HepG2 (cell line): Measurements from ENCODE around the gene ATP4A.

ENCODE experiments used
- ELF4 ChIP-seq: sonication (generic); formaldehyde crosslinking; IDR thresholded peaks from 2 replicates; pipeline ENCODE4 v1.5.0; 2020; ENCODE audit warnings: missing genetic modification reagents, mild to moderate bottlenecking, moderate library complexity, borderline replicate concordance
- POLR2A ChIP-seq, 2 experiments: IDR thresholded peaks; 2 replicates each; pipeline ENCODE4 v1.6.1; 2011; ENCODE audit warnings: low read depth in 2 of 2, low read length in 2 of 2, mild to moderate bottlenecking in 1 of 2, moderate library complexity in 1 of 2; ENCODE audit not compliant: insufficient read depth in 1 of 2
- SALL2 ChIP-seq: sonication (generic); formaldehyde crosslinking; IDR thresholded peaks from 2 replicates; pipeline ENCODE4 v1.8.1; 2023; ENCODE audit warnings: mild to moderate bottlenecking, missing genetic modification reagents, inconsistent platforms
- ZKSCAN1 ChIP-seq: fragments of 150-350 bp; IDR thresholded peaks from 2 replicates; pipeline ENCODE4 v1.6.1; 2014; ENCODE audit warnings: low read length
- ZNF609 ChIP-seq: sonication (generic); formaldehyde crosslinking; IDR thresholded peaks from 2 replicates; pipeline ENCODE4 v1.4.0; 2020; ENCODE audit warnings: mild to moderate bottlenecking, missing genetic modification reagents, borderline replicate concordance

- TF ChIP-seq SALL2 (CRISPR knock-in tag): no peak
- no peak for TF ChIP-seq ZNF609
- no peak for TF ChIP-seq ELF4 (CRISPR knock-in tag)
- TF ChIP-seq POLR2A (IDR thresholded peaks at IDR 0.05; ENCODE audit: insufficient read depth in 1 of 2, low read depth in 2 of 2, low read length in 2 of 2): no peak
- TF ChIP-seq ZKSCAN1: no peak
Measured at GRCh38 chr19:35508129-35508528, 55.3 kb downstream of the ATP4A start.
